Head of caudate nucleus (tissue), 42 donors: ENCODE results near the gene KDM8.
"Not testable (repeated sequence)": the region's sequence is repeated elsewhere in the genome, so short reads cannot be mapped to it uniquely, and the experiment has no call there.

Source experiments
- DNase-seq, 42 donors: peaks; one replicate each; pipeline versions ENCODE4 v3.0.0 to v3.0.0-alpha.2; 2020 to 2021; ENCODE audit warnings: mixed read lengths in 7 of 42
- intact Hi-C: fragments of 100-400 bp; cut with DNase I; formaldehyde crosslinking; loops from one replicate; pipeline ENCODE4 v1.15.0; 2022

Gene KDM8

DNA sequence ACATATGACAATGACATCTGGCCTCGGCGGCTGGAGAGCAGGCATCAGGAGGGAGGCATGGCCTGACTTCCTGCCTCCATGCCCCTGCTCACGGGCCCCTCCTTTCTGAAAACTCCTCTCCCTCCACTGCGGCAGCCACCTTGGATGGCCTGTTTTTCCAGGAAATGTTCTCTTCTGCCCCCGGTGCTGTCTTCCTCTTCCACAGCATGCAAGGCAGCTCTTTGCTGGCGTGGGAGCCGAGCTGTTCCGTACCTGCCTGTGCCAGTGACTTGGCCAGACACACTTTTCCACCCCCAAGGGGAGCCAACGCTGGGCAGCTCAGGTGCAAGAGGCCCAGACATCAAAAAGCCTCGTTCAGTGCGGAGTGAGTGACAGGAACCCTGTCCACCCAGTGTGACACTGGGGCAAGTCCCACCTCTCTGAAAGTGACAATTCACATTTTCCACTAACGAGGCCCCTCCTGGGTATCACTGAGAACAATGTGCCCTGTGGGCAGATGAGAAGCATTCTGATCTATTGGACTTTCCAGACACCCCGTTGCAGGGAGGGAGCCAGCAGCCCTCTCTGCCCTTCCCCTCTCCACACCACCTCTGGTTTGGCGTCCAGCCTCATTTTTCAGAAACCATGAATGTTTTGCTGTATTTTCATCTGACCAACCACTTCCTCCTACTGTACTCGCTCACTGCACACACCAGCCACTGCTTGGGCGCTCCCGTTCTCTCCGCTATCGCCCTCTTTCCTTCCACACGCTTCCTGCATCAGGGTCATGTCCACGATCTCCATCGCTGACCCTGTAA lies 34.1 kb downstream of the KDM8 start:
- DNase-seq, result peak in 27 of 42 donors; percentile 19 to 75 (median 55)
- intact Hi-C loops, result loop anchor here (5.0 kb wide), 1 partner anchor 130 kb away; no protein-coding TSS in a partner anchor

DNA sequence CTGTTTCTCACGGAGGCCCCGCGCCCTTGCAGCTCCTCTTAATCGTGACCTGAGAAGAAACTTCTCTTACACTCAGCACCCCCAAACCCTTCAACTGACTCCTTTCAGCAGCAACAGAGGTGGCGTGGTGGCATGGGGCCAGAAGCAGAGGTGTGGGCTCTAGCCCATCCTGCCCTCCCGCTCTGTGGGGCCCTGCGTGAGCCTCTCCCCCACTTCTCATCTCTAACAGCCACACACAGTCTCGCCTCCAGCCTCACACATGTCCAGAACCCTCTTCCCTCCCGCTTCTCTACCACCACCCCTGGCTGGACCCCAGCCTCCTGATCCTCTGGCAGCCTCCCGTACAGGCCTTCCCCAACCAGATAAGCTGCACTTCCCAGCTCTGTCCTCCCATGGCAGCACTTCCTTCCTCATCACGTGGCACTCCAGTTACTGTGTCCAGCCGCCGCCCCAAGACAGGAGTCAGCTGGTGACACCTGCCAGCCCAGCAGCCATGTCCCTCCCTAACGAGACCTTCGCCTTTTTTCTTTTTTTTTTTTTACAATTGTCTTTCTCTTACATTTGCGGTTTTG lies 34.8 kb downstream of the KDM8 start:
- peak in 8 of 42 donors; percentile 12 to 57 (median 35) for DNase-seq
- intact Hi-C loops, result loop anchor here (5.0 kb wide), 1 partner anchor 129 kb away; no protein-coding TSS in a partner anchor

DNA sequence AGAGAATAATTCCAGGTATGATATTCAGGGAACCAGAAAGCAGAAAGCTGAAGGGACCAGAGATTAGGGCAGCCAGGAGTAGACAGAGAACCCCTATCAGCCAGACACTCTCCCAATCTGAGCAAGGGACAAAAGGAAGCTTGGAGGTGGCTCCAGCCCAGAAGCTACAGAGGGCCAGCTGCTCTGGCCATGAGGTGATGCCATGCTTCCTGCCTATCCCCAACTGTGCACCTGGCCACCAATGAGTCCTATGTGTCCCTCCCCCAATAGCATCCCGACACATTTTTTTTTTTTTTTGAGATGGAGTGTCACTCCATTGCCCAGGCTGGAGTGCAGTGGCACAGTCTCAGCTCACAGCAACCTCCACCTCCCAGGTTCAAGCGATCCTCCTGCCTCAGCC lies 35.3 kb downstream of the KDM8 start:
- intact Hi-C loops, result loop anchor here (5.0 kb wide), 1 partner anchor 129 kb away; no protein-coding TSS in a partner anchor

DNA sequence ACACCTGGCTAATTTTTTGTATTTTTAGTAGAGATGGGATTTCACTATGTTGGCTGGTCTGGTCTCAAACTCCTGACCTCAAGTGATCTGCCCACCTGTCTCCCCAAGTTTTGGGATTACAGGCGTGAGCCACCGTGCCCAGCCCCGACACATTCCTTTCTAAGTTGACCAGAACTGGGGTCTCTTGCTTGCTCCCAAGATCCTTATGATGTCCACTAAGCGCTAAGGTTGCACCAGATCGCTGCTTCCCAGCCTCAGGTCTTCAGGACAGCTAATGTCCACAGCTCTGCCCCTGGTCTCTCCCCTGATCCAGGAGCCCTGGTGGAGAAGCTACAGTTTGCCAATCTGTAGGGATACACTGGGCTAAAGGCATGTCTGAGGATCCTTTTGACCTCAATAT lies 35.7 kb downstream of the KDM8 start:
- intact Hi-C loops, result loop anchor here (5.0 kb wide), 1 partner anchor 128 kb away; no protein-coding TSS in a partner anchor
- DNase-seq, result peak in 1 of 42 donors; percentile 9

More for the DNA sequence above, 35.3 kb downstream of the KDM8 start:
- peak in 1 of 42 donors; percentile 8 for DNase-seq

DNA sequence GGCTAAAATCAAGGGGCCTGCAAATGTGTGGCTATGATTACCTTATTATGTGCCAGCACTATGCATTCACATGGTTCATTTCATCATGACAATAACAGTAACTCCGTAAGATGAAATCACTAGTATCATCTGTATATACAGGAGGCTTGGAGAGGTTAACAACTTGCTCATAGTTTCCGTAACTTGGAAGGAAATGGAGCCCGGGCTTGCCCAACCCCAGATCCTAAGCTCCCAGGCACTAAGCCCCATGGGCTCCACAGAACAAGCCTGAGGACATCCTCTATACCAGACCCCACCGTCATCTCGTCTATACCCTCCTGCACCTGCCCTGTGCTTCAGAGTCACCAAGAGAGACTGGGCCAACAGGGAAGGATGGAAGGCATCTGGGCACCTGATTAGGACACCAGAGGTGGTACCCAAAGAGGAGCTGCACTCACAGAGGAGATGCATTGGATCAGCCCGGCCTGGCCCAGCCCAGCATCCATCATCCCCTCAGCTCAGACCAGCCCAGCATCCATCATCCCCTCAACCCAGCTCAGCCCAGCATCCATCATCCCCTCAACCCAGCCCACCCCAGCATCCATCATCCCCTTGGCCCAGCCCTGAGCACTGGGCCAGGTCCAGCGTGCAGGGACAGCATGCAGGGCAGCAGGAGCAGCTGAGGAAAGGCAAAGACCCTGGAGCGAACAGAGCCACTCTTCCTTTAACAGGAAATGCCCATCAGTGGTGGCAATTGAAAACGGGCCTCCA lies 36.8 kb downstream of the KDM8 start:
- peak in 1 of 42 donors; percentile 8 for DNase-seq

DNA sequence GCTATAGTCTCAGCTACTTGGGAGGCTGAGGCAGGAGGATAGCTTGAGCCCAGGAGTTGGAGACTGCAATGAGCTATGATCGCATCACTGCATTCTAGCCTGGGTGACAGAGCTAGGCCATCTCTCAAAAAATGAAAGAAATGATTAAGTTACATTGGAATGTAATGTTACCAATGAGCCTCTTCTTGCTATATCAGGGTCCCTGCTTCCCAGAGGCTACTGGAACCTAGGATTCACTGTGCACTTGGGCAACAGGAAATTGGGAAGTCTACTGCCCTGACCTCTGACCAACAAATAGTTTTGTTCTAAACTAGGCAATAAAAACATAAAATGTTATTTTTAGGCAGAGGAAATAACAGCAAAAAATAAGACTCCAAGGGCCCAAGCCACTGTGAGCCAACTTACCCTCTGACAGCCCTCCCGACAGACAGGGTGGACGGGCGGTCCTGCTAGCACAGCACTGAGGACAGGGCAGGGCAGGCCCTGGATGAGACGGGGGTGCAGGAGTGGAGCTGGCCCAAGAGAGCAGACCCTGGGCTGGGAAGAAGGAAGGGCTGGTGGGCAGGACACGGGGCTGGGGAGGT lies 37.7 kb downstream of the KDM8 start:
- intact Hi-C loops, result no loop called here
- DNase-seq, result peak in 2 of 42 donors; percentile 7 to 22

More for the DNA sequence above, 36.8 kb downstream of the KDM8 start:
- intact Hi-C loops, result loop anchor here (5.0 kb wide), 1 partner anchor 127 kb away; no protein-coding TSS in a partner anchor

DNA sequence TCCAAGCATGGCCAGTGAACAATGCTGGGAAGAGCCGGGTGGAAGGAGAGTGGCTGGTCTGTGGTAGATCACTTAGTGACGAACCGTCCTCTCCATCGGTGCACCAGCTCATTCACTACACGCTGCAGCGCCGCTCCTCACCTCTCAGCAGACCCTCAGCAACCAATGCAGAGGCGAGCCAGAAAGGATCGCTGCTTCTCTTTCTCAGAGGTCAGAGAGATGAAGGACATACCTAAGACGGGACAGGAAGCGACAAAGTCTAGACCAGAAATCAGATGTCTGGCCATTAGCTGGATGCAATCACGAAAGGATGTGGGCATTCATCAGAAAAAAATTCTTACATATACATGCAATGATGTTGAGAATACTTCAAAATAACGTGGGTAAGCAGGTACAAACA lies 38.3 kb downstream of the KDM8 start:
- intact Hi-C loops, result no loop called here
- peak in 2 of 42 donors; percentile 9 to 12 for DNase-seq

DNA sequence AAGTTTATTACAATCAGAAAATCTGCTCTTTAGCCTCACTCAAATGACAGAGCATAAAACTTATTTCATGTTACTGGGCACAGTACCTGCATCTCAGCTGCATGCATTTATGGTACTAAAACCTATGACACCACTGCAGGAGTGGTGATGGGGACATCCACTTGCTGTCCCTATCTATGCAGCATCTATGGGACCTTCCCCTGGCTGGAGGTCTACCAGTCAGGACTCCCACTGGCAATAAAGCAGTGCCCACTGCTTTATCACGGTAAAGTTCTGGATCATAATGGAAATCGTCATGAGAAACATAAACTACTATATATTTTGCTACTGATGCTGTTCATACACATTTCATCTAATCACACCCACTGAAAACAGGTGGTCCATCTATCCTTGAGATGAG lies 39.1 kb downstream of the KDM8 start:
- intact Hi-C loops, result no loop called here
- DNase-seq, result peak in 1 of 42 donors; percentile 8

DNA sequence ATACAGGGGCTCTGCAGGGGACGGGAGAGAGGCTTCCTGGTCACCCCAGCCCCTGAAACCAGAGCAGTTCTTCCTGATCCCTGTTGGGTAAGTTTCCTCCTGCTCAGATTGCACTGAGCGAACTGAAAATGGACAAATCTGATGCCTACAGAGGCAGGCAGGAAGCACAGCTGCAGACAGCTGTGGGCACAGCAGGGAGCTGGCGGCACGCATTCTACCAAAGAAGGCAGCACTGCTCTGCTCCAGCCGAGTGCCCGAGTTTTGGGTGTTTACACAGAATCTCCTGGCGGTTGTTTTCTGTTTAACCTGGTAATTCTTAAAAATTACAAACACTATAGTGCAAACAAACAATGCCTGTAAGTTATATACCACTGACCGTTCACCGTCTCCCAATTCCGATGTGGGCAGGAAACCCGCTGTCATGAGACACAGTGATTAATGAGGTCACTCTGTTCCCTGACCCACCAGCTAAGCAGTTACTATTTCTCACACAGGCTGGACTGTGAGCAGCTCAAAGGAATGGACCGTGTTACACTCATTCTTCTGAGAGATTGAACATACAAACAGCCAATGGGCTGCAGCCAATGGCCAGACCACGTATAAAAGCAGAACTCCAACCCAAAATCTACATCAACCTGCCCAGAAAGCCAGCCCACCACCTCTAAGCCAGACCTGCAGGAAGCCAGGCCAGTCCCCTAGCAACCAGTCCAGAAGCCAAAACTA lies 39.7 kb downstream of the KDM8 start:
- intact Hi-C loops, result no loop called here

DNA sequence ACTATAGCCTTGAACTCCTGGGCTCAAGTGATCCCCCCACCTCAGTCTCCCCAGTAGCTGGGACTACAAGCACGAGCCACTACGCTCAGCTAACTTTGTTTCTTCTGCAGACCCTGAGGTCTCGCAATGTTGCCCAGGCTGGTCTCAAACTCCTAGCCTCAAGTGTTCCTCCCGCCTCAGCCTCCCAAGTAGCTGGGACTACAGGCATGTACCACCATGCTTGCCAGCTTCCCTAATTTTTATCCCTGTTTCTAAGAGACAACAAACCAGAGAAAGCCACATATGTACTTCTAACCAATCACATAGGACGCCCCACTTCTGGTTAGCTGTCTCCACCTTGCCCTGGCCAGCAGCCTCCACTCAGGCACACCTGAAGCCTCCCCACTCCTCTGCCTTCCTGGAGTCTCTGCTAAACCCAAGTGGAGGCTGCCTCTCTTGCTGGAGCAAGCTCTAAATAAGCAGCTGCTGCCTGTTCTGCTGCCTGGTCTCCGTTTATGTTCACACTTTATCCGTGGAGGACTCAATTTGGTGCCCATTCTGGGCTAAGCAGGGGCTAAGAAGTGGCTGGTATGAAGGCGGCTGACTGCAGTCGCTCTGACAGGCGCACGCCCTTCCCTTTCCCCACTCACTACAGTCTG lies 40.5 kb downstream of the KDM8 start:
- intact Hi-C loops, result no loop called here
- peak in 1 of 42 donors; percentile 6 for DNase-seq

More for the DNA sequence above, 39.7 kb downstream of the KDM8 start:
- DNase-seq, result peak in 10 of 42 donors; percentile 26 to 74 (median 38)

DNA sequence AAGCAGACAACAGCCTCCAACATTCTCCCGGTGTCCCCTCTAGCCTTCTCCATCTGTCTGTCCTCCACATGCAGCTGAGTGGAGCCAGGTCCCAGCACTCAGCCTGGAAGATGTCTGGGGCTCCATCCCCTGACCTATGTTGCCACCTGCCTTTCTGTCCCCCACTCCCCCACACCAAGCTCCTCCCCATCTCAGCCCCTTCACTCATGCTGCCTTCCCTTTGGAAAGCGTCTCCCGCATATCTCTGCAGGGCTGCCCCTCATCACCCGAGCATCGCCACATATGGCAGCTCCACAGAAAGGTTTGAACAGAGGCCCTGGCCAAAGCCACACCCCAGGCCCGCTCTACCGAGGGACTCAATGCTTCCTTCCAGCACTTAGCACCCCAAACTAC lies 41.0 kb downstream of the KDM8 start:
- intact Hi-C loops, result no loop called here

DNA sequence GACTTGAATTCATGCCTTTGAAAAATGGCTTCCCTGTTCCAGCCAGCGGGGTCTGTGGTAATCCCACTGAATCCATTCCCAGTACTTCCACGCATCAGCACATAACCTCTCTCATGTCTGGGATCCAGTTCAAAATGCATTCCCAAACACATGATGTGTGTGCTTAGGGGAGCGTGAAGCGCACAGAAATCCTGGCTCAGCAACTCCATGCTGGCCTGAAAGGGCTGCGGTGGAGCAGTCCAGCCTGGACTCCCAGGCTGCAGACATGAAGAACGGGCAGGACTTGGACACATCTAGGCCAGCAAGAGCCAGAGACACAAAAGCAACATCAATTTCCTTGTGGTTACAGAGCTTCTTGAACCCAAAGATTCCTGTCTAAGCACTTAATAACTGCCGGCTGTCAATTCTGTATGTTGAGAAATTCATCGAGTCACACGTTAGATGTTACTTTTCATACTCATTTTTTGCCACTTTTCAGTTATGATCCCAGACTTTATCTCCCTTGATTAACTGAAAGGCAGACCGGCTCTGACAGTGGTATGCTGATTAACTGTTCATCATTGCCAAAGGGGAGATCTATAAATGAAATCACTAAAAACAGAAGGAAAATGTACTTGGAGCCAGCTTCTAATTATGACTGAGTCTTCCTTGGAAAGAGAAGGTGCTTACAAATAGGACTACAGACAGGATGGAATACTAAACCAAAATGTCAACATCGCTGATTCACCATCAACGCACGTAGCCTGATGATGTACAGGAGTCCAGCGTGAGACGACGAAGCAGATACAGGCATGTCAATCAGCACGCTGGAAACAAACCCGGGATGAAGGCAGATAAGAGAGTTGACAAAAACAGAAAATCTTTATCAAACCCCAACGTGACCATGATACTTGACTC lies 42.2 kb downstream of the KDM8 start:
- intact Hi-C loops, result no loop called here
- DNase-seq, result no peak

More for the DNA sequence above, 41.0 kb downstream of the KDM8 start:
- peak in 1 of 42 donors; percentile 8 for DNase-seq

DNA sequence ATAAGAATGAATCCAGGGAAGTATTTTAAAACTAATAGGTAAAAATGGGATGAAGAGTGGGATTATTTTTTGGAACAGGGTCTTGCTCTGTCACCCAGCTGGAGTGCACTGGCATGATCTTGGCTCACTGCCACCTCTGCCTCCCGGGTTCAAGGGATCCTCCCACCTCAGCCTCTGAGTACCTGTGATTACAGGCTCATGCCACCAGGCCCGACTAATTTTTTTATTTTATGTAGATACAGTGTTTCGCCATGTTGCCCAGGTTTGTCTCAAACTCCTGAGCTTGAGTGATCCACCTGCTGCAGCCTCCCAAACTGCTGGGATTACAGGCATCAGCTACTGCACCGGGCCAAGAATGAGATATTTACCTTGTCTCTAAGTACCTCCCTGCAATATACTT lies 43.1 kb downstream of the KDM8 start:
- intact Hi-C loops, result no loop called here
- no peak for DNase-seq

DNA sequence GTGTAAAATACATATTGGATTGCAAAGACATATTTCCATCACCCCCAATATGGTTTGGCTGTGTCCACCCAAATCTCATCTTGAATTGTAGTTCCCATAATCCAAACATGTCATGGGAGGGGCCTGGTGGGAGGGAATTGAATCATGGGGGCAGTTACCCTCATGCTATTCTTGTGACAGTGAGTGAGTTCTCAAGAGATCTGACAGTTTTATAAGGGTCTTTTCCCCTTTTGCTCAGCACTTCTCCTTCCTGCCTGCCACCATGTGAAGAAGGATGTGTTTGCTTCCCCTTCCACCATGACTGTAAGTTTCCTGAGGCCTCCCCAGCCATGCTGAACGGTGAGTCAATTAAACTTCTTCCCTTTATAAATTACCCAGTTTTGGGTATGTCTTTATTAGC lies 43.8 kb downstream of the KDM8 start:
- intact Hi-C loops, DNase-seq: not testable (repeated sequence)

DNA sequence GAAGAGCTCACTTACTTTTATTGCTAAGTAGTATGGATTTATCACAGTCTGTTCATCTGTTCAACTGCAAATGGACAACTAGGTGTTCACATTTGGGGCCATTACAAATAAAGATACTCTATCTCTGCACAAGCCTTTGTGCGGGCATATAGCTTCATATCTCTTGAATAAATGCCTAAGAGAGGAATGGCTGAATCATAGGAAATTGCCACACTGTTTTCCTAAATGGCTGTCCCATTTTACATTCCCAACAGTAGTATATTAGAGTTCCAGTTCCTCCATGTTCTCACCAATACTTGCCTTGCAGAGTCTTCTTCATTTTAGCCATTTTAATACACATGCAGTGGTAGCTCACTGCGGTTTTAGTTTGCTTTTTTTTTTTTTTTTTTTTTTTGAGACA lies 44.7 kb downstream of the KDM8 start:
- intact Hi-C loops, result no loop called here
- no peak for DNase-seq

DNA sequence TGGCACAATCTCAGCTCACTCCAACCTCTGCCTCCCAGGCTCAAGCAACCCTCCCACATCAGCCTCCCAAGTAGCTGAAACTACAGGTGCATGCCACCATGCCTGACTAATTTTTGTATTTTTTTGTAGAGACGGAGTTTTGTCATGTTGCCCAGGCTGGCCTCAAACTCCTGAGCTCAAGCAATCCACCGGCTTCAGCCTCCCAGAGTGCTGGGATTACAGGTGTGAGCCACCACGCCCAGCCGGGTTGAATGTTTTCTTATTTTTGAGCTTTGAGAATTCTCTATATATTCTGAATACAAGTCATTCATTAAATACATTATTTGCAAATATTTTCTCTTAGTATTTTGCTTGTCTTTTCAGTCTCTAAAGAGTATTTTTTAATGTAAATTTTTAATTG lies 45.6 kb downstream of the KDM8 start:
- DNase-seq, intact Hi-C loops: not testable (repeated sequence)
